HG02870 (cell line): ENCODE measurements around the gene FOXP2.

Experiments used
- ATAC-seq: cut with Tn5 transposase; IDR thresholded peaks from one replicate; pipeline ENCODE4 v1.9.1; 2021; ENCODE audit warnings: mild to moderate bottlenecking, moderate library complexity; ENCODE audit not compliant: unreplicated experiment

The FOXP2 gene

GRCh38 chr7:114649689-114650088, 235.1 kb downstream of the FOXP2 start:
- no peak for ATAC-seq

- ATAC-seq, result no peak
Observed at GRCh38 chr7:114650491-114650890, 235.9 kb downstream of the FOXP2 start.

DNA sequence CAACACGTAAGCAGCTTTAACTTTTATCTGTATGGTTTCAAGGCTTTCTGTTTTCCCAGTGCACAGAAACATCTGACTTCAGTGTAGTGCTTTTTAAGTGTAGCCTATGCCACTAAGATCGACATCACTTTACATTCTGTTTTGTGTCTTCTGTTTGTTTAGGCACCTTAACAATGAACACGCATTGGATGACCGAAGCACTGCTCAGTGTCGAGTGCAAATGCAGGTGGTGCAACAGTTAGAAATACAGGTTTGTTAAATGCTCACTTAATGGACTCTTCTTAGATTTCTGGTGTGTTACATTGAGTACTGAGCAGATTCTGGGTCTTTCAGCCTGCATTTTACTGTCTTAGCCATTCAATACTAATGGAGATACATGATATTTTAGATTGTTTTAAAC, 237.4 kb downstream of the FOXP2 start:
- no peak for ATAC-seq

DNA sequence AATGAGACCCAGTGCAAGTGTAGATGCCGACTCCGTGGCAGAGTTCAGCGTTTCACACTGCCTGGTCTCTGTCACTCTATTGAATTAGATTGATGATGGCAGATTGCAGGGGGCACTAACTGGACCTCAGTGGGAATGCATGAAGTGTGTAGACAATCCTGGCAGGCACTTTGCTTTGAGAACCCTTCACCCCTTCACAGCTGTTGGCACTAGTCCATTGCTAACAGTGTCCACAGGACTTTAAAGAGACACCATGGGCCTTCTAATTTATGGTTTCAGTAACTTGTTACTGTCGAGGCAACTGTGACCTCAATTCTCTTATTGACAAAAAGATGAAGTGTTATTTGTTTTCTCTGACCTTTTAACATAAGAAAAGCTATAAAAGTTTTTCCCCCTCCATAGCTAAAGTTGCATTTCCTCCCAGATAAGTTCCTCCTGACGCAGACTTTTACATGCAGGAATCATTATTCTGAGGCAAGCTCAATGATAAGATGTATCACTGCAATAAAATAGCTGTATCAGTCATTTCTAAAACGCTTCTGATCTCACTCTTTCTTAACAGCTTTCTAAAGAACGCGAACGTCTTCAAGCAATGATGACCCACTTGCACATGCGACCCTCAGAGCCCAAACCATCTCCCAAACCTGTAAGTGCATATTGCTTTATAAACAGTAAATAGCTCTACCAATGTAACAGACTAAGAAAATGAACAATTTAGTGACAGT, 238.9 kb downstream of the FOXP2 start:
- no peak for ATAC-seq

DNA sequence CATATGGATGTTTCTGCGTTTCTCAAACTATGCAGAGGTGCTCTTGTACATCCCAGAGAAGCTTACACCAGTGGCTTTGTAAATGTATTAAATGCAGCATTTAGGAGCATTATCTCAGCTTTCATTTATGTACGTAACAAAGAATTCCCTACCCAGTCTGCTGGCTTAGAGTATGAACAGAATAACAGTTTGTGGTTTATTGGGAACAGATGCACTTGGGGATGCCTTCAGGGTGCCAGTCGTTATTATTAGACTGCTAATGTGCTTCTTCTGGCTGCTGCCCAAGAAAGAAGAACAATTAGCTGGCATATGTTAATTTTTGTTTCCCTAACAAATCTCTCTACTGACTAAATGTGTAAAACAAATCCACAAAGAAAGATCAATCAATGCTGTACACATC, 241.9 kb downstream of the FOXP2 start:
- no peak for ATAC-seq

GRCh38 chr7:114657279-114657678, 242.7 kb downstream of the FOXP2 start:
- ATAC-seq, result no peak

GRCh38 chr7:114658216-114658615, 243.6 kb downstream of the FOXP2 start:
- ATAC-seq, result no peak

- no peak for ATAC-seq
Observed at GRCh38 chr7:114659409-114660125, 245.0 kb downstream of the FOXP2 start.

GRCh38 chr7:114660126-114660486, 245.5 kb downstream of the FOXP2 start:
- no peak for ATAC-seq

DNA sequence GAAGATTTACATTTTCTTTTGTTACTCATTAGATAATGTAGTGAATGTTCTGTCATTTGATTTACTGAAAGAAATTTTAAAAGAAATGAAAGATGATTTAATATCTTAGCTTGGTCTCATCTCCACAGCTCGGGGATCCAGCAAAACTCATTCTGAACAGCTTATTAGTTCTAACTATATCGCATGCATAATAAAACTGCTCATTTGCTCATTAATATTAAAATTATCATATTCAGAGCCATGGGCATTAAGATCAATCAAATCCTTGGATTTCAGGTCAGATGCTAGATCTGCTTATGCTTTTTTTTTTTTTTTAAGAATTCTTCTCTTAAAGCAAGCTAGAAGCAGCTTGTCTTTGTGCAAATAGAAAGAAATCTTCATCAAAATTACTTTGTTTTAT, 246.1 kb downstream of the FOXP2 start:
- ATAC-seq, result no peak

GRCh38 chr7:114662002-114662677, 247.5 kb downstream of the FOXP2 start:
- ATAC-seq, result no peak

DNA sequence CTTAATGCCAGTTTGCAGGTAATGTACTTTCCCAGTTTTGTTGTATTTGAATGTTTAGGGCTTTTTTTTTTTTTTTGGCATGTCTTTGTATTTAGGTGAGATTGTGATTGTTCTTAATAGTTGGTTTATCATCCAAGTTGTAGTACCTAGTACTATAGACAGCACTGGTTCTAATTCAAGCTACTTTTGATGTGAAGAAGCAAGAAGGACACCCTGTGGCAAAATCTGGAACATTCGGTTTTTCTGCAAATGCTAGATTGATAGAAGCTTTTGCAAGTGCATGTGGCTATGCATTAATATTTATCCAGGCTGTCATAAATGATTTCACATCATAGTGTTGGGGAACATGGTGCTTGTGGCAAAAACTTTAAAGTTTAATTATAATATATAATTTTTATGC, 248.9 kb downstream of the FOXP2 start:
- ATAC-seq, result no peak

GRCh38 chr7:114670676-114671075, 256.1 kb downstream of the FOXP2 start:
- no peak for ATAC-seq

- ATAC-seq, result no peak
Observed at GRCh38 chr7:114671563-114672123, 257.0 kb downstream of the FOXP2 start.

GRCh38 chr7:114678116-114678515, 263.5 kb downstream of the FOXP2 start:
- no peak for ATAC-seq

GRCh38 chr7:114687238-114687637, 272.6 kb downstream of the FOXP2 start:
- ATAC-seq, result no peak

GRCh38 chr7:114688443-114689055, 273.9 kb downstream of the FOXP2 start:
- ATAC-seq, result no peak

GRCh38 chr7:114689406-114689805, 274.8 kb downstream of the FOXP2 start:
- ATAC-seq, result no peak

DNA sequence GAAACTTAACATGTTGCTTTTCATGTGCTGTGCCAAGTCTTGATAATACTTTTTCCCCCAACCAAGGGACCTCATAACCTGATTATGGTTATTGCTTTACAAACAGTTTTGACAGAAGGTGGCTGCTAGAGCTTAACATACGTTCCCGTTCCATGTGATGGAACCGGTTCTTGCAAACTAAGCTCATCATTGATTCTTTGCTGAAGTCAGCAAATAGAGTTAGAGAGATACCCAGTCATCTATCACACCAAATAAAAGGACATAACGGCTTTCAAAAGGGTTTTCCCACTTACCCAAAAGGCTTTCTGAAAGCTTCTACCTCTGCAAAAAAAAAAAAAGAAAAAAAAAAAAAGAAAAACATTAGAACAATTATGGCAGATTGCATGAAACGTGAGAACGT, 277.0 kb downstream of the FOXP2 start:
- no peak for ATAC-seq

DNA sequence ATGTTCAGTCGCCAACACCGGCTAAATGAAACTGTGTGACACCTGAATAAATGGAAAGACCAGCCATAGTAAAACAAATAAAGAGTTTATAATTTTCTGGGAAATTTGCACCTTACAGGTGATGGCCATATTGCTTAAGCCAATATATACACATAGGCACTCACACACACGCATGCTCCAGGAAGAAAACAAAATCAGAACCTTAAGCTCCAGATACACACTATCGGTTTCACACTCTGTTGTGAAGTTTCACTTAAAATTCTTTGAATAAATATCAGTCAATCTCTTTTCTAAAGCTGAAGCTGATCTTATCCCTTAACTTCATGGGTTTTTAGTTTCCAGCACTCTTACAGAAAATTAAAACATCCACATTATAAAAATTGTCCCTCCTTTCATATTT, 280.6 kb downstream of the FOXP2 start:
- ATAC-seq, result no peak

- ATAC-seq, result peak; percentile 51
Observed at GRCh38 chr7:114700247-114700928, 285.8 kb downstream of the FOXP2 start.
